GM13976 (cell line): ENCODE data around the gene MLXIP.

Source experiments
- DNase-seq: peaks from one replicate; pipeline ENCODE4 v3.0.0; 2012; ENCODE audit warnings: low spot score
- in situ Hi-C: fragments of 300-500 bp; cut with MboI; formaldehyde crosslinking; loops from one replicate; pipeline ENCODE4 v1.12.0; 2022; ENCODE audit warnings: low sequenced_read_pairs, mixed read lengths, inconsistent platforms; ENCODE audit not compliant: unreplicated experiment
- TF ChIP-seq, protein P1 (sequence below): IDR thresholded peaks from 2 replicates; pipeline ENCODE4 v1.5.1; 2012; ENCODE audit warnings: borderline replicate concordance, mild to moderate bottlenecking; ENCODE audit not compliant: insufficient read depth; ENCODE audit errors: extremely low read depth, missing control alignments, control extremely low read depth

Gene MLXIP

DNA sequence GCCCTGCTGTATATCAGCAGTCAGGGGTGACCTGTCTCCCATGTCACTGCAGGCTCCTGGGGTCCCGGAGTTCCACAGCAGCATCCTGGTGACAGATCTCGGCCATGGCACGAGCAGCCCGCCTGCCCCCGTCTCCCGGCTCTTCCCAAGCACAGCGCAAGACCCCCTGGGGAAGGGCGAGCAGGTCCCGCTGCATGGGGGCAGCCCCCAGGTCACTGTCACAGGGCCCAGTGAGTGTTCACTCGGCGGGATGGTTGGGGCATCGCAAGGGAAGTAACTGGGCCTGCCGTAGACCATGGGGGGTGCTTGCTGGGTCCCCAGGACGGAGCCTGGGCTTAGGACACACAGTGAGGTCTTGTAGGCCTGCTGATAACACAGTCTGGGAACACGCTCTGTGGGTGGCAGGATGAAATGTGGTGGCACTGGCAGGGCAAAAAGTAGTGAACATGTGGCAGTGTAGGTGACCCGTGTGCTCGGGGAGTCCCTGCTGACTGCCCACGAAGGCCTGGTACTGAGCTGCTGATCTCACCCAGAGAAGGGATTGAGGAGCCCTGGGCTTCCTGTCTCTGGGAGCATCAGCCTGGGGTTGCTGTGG lies 57.0 kb downstream of the MLXIP start:
- in situ Hi-C loops = no loop called here
- no peak for DNase-seq
- TF ChIP-seq, protein P1, sequence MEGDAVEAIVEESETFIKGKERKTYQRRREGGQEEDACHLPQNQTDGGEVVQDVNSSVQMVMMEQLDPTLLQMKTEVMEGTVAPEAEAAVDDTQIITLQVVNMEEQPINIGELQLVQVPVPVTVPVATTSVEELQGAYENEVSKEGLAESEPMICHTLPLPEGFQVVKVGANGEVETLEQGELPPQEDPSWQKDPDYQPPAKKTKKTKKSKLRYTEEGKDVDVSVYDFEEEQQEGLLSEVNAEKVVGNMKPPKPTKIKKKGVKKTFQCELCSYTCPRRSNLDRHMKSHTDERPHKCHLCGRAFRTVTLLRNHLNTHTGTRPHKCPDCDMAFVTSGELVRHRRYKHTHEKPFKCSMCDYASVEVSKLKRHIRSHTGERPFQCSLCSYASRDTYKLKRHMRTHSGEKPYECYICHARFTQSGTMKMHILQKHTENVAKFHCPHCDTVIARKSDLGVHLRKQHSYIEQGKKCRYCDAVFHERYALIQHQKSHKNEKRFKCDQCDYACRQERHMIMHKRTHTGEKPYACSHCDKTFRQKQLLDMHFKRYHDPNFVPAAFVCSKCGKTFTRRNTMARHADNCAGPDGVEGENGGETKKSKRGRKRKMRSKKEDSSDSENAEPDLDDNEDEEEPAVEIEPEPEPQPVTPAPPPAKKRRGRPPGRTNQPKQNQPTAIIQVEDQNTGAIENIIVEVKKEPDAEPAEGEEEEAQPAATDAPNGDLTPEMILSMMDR = no peak

DNA sequence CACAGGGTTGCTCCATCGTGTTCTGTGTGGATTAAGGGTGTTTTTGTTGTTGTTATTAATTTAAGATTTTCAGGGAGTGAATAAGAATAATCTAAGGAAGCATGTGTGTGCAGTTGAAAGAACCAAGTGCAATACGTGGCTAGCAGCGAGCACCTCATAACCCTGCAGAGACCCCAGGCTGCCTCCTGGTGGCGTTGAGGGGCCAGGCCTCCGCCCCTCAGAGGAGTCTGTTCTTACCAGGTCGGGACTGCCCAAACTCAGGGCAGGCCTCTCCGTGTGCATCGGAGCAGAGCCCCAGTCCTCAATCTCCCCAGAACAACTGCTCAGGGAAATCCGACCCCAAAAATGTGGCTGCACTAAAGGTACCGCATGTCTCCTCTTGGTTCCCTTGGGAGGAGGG lies 58.7 kb downstream of the MLXIP start:
- in situ Hi-C loops = no loop called here
- no peak for DNase-seq
- TF ChIP-seq, protein P1 = no peak

DNA sequence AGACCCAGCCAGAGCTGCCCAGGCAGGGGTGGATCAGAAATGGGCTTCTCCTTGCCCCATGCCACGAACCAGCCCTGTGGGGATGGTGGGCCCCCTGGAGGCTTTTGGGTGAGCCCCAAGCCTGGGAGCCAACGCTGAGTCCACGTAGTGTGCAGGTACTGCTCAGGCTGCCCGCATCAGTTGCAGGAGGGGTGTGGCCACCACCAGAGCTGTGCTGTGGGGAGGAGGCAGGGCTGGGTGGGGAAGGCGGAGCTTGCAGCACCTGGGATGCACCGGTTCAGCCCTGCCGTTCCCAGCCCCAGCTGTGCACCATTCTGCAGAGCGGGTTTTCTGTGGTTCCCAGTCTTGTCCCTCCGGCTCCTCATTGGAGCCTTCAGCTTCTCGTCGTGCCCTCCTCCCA lies 59.1 kb downstream of the MLXIP start:
- no peak for DNase-seq
- in situ Hi-C loops = no loop called here
- TF ChIP-seq, protein P1 = no peak

DNA sequence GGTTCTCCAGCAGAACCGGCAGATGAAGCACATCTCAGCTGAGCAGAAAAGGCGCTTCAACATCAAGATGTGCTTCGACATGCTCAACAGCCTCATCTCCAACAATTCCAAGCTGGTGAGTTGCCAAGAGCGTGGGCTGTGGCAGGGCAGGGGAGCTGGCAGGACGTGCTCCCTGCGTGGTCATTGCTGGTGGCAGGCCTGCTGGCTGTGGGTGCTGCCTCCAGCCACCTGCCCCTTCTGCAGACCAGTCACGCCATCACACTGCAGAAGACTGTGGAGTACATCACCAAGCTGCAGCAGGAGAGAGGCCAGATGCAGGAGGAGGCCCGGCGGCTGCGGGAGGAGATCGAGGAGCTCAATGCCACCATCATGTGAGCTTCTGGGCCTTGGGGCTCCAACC lies 59.6 kb downstream of the MLXIP start:
- DNase-seq = no peak
- TF ChIP-seq, protein P1 = no peak
- in situ Hi-C loops = no loop called here

DNA sequence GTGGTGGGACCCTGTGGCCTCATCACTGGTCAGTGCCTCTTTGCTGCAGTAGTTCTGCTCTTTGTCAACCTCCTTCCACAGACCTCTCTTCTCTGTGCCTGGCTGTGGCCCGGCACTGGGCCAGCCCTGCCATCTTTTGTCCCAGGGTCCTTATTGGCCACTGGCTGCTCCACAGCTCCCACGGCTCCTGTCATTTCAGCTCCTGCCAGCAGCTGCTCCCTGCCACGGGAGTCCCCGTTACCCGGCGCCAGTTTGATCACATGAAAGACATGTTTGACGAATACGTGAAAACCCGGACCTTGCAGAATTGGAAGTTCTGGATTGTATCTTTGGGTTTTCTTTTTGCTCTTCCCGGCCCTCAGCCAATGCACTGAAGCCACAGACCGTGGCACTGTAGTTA lies 60.1 kb downstream of the MLXIP start:
- in situ Hi-C loops = no loop called here
- no peak for DNase-seq
- TF ChIP-seq, protein P1 = no peak

DNA sequence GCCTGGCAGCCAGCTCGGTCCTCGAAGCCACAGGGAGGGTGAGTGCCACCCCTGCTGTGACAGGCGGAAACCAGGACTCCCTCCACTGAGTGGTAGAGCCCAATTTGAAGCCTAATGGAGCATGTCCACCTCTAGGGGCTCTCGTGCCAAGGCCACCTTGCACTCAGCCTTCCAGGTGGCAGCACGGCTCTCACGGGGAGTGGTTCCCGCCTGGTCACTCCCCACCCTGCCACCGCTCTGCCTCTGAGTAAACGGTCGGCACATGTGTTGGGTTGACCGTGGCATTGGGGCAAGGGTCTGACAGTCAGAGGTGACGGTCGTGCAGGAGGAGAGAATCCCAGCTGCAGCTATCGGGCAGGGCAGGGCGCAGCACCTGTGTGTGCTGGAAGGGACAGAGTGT lies 60.7 kb downstream of the MLXIP start:
- TF ChIP-seq, protein P1 = no peak
- no peak for DNase-seq
- in situ Hi-C loops = no loop called here
